T-helper 2 cell treated with Interferon-gamma antibody and Interleukin-4, amounts not matched to agents 5 μg/mL and 100 μg/mL, for 36 hours (primary cell): Measurements from ENCODE around the gene MMP17.
A peak's percentile ranks its signal among the peaks of the same experiment; 100 is the strongest.

Experiments used
- DNase-seq: peaks from one replicate; pipeline ENCODE4 v3.0.0; 2021; ENCODE audit warnings: low spot score
- H3K27ac Mint-ChIP-seq: one replicate; pipeline ENCODE4 v1.8.0; 2021; ENCODE audit warnings: mild to moderate bottlenecking, mixed read lengths
- H3K27me3 Mint-ChIP-seq: one replicate; pipeline ENCODE4 v1.8.0; 2021; ENCODE audit warnings: low read depth, mixed read lengths
- H3K36me3 Mint-ChIP-seq: one replicate; pipeline ENCODE4 v1.8.0; 2021; ENCODE audit warnings: low read depth, mixed read lengths
- H3K4me1 Mint-ChIP-seq: one replicate; pipeline ENCODE4 v1.8.0; 2021; ENCODE audit warnings: low read depth, mixed read lengths
- H3K4me3 Mint-ChIP-seq: one replicate; pipeline ENCODE4 v1.8.0; 2022; ENCODE audit warnings: mild to moderate bottlenecking, moderate library complexity, mixed read lengths
- H3K9me3 Mint-ChIP-seq: one replicate; pipeline ENCODE4 v1.8.0; 2021; ENCODE audit warnings: mixed read lengths

MMP17 gene

GRCh38 chr12:131854861-131855476 is 26.8 kb downstream of the MMP17 start:
- no peaks in the 10 kb centered on the region for H3K4me1 Mint-ChIP-seq
- peaks cover 3% of the 10 kb centered on the region for H3K27me3 Mint-ChIP-seq
- H3K36me3 Mint-ChIP-seq = no peaks in the 10 kb centered on the region
- no peak for DNase-seq
- no peaks in the 10 kb centered on the region for H3K9me3 Mint-ChIP-seq
- no peak overlapping the region for H3K27ac Mint-ChIP-seq
- H3K4me3 Mint-ChIP-seq = no peak overlapping the region

DNA sequence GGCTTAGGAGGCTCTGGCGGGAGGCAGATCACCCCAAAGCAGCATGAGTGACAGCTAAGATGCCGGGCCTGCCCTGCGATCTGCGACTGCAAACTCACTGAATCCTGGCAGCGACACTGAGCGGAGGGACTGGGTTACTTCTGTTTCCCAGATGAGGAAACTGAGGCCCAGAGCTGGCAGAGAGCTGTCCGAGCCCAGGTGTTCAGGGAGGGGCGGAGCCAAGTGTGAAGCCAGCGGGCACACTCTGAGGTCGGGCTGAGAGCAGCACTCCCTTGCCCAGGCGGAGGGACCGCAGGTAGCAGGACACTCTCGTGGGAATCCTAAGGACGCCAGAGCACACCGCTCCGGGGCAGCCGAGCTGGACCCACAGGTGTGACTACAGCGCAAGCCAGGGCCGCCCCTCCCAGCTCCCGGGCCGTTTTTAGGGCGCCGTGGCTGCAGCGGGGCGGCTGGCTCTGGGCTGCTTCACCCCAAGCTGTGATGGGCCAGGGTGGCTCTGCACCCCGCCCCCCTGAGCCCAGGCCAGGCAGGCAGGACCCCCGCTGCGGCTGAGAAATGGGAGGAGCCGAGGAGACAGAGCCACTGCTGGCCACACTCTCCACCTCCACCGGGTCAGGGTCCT is 27.4 kb downstream of the MMP17 start:
- Mint-ChIP-seq H3K9me3 (no peaks in the 10 kb centered on the region), H3K4me1 (peaks cover 5% of the 10 kb centered on the region), H3K36me3 (no peaks in the 10 kb centered on the region), H3K4me3 (no peak overlapping the region), H3K27ac (peak overlapping the region; percentile 26), H3K27me3 (peaks cover 3% of the 10 kb centered on the region)
- DNase-seq = no peak

GRCh38 chr12:131856366-131857097 is 28.3 kb downstream of the MMP17 start:
- H3K4me1 Mint-ChIP-seq = peaks cover 5% of the 10 kb centered on the region
- H3K36me3 Mint-ChIP-seq = no peaks in the 10 kb centered on the region
- no peak for DNase-seq
- no peaks in the 10 kb centered on the region for H3K9me3 Mint-ChIP-seq
- no peak overlapping the region for H3K4me3 Mint-ChIP-seq
- H3K27ac Mint-ChIP-seq = no peak overlapping the region
- H3K27me3 Mint-ChIP-seq = peaks cover 3% of the 10 kb centered on the region

- no peak for DNase-seq
- H3K4me1 Mint-ChIP-seq = peaks cover 5% of the 10 kb centered on the region
- peaks cover 3% of the 10 kb centered on the region for H3K27me3 Mint-ChIP-seq
- no peaks in the 10 kb centered on the region for H3K9me3 Mint-ChIP-seq
- H3K4me3 Mint-ChIP-seq = no peak overlapping the region
- H3K36me3 Mint-ChIP-seq = no peaks in the 10 kb centered on the region
- H3K27ac Mint-ChIP-seq = no peak overlapping the region
These were observed 30.0 kb downstream of the MMP17 start for GRCh38 chr12:131857908-131858850.

DNA sequence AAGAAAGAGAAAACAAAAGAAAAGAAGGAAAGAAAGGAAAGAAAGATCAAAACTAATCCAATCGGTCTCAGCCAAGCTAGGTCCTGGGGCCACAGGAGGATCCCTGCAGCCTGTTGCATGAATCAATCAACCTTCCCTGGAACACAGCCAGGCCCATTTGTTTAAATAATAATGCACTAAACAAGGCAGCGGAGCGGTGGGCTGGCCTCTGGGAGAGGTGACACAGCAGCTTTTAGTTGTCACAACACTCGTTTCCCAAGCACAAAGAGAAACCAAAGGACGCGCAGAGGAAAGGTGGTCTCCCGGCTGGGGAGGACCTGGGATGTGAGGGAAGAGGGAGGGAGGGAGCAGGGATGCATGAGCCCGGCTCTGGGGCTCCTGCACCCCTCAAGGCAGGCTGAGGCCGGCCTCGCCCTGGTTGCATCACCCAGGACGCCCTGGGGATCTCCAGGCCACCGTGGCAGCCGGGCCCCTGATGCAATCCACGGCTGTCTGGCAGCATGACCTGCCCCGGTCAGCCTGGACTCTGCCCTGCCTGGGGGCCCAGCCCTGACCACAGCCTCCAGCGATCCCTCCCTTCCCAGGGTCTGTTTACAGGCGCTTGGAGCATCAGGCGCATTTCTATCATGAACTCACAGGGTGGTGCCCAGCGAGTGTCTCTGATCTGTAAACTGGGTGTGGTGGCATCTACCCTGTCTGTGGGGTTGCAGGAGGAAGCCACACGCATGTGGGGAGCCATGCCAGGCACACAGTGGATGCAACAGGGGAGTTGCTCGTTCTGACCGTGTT is 32.5 kb downstream of the MMP17 start:
- peak overlapping the region; percentile 26 for H3K27ac Mint-ChIP-seq
- H3K4me1 Mint-ChIP-seq = peaks cover 5% of the 10 kb centered on the region
- H3K9me3 Mint-ChIP-seq = no peaks in the 10 kb centered on the region
- peaks cover 3% of the 10 kb centered on the region for H3K27me3 Mint-ChIP-seq
- no peaks in the 10 kb centered on the region for H3K36me3 Mint-ChIP-seq
- no peak overlapping the region for H3K4me3 Mint-ChIP-seq
- DNase-seq = no peak

DNA sequence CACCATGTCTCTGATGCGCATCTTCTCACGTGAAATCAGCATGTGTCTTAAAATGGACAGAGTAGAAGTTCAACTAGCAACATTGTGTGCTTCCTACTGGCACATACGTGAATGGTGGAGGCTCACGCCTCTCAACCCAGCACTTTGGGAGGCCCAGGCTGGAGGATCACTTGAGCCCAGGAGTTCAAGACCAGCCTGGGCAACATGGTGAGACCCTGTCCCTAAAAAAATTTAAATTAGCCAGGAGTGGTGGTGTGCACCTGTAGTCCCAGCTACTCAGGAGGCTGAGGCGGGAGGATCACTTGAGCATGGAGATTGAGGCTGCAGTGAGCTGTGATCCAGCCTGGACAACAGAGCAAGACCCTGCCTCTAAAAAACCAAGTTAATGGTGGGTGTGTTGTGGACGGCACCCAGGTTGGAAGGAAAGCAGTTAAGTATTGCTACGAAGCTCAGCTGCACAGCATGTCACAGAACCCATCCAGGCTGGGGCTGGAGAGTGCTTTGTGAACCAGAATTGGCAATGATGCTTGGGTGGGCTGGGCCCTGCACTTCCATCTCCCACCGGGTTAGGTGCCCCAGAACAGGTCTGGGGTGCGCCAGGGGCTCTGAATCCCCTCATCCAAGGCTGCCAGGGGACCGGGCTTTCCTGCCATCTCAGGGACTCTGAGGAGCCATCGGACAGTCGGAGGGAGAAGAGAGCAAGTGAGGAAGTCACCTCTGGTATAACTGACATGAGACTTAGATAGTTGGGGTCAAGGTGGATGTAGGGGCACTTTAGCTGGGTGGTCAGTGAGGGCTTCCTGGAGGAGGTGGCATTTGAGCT is 33.3 kb downstream of the MMP17 start:
- H3K27me3 Mint-ChIP-seq = no peaks in the 10 kb centered on the region
- no peaks in the 10 kb centered on the region for H3K9me3 Mint-ChIP-seq
- DNase-seq = no peak
- peaks cover 5% of the 10 kb centered on the region for H3K4me1 Mint-ChIP-seq
- H3K27ac Mint-ChIP-seq = no peak overlapping the region
- H3K4me3 Mint-ChIP-seq = no peak overlapping the region
- no peaks in the 10 kb centered on the region for H3K36me3 Mint-ChIP-seq

GRCh38 chr12:131862084-131862441 is 33.9 kb downstream of the MMP17 start:
- H3K9me3 Mint-ChIP-seq = no peaks in the 10 kb centered on the region
- no peak overlapping the region for H3K27ac Mint-ChIP-seq
- no peak overlapping the region for H3K4me3 Mint-ChIP-seq
- H3K27me3 Mint-ChIP-seq = no peaks in the 10 kb centered on the region
- no peaks in the 10 kb centered on the region for H3K36me3 Mint-ChIP-seq
- no peak for DNase-seq
- H3K4me1 Mint-ChIP-seq = peaks cover 5% of the 10 kb centered on the region

- Mint-ChIP-seq H3K27me3 (no peaks in the 10 kb centered on the region), H3K4me3 (no peak overlapping the region), H3K27ac (no peak overlapping the region), H3K4me1 (peaks cover 5% of the 10 kb centered on the region), H3K9me3 (no peaks in the 10 kb centered on the region), H3K36me3 (no peaks in the 10 kb centered on the region)
- DNase-seq = no peak
These were observed 34.4 kb downstream of the MMP17 start for GRCh38 chr12:131862600-131862993.

GRCh38 chr12:131862994-131863710 is 35.0 kb downstream of the MMP17 start:
- Mint-ChIP-seq H3K9me3 (no peaks in the 10 kb centered on the region), H3K36me3 (no peaks in the 10 kb centered on the region), H3K4me1 (peaks cover 5% of the 10 kb centered on the region), H3K4me3 (no peak overlapping the region), H3K27me3 (no peaks in the 10 kb centered on the region), H3K27ac (no peak overlapping the region)
- no peak for DNase-seq

- Mint-ChIP-seq H3K4me3 (no peak overlapping the region), H3K27ac (no peak overlapping the region), H3K4me1 (peaks cover 5% of the 10 kb centered on the region), H3K9me3 (no peaks in the 10 kb centered on the region), H3K36me3 (no peaks in the 10 kb centered on the region), H3K27me3 (no peaks in the 10 kb centered on the region)
- no peak for DNase-seq
These were observed 35.7 kb downstream of the MMP17 start for GRCh38 chr12:131863711-131864396.

- Mint-ChIP-seq H3K27ac (no peak overlapping the region), H3K4me1 (peaks cover 5% of the 10 kb centered on the region), H3K36me3 (no peaks in the 10 kb centered on the region), H3K9me3 (no peaks in the 10 kb centered on the region), H3K27me3 (no peaks in the 10 kb centered on the region), H3K4me3 (no peak overlapping the region)
- no peak for DNase-seq
These were observed 36.3 kb downstream of the MMP17 start for GRCh38 chr12:131864469-131864868.
